IMR-90 (cell line): ENCODE measurements around the gene TP73. TPM values are rescaled to one million over a fixed set of nuclear protein-coding genes. Genes with fewer than 3 reads are reported as not detected.

Source experiments
- ATAC-seq: fragments of 200-7000 bp; cut with Tn5 transposase; 2 replicates; pipeline ENCODE4 v1.9.1; 2020; ENCODE audit warnings: low read depth, mild to moderate bottlenecking, moderate library complexity
- BruUV-seq: library from RNA; stranded (reverse); fragments of 400-500 nt; replicated peaks from 2 replicates; lab custom pipeline; 2021; lab: Mats Ljungman, UMichigan
- CTCF ChIA-PET: fragments of 300-600 bp; formaldehyde crosslinking; extraction: SDS; loops from one replicate; lab custom pipeline; 2021; ENCODE audit warnings: antibody characterized with exemption; lab: Yijun Ruan, JAX
- POLR2A ChIA-PET: fragments of 300-600 bp; sonication (Branson Sonifier 250); formaldehyde crosslinking; loops from one replicate; lab custom pipeline; 2022; ENCODE audit warnings: antibody characterized with exemption; ENCODE audit not compliant: unreplicated experiment; lab: Charles Lee
- DNase-seq: peaks from one replicate; pipeline ENCODE4 v3.0.0; 2013
- H2AFZ ChIP-seq: replicated peaks from 2 replicates; pipeline ENCODE3; 2013; ENCODE audit warnings: low read length, mild to moderate bottlenecking; ENCODE audit not compliant: poor library complexity
- H2AK5ac ChIP-seq: 2 replicates; pipeline ENCODE4 v1.6.1; 2013; ENCODE audit warnings: low read depth, low read length, inconsistent platforms
- H2AK9ac ChIP-seq: replicated peaks from 2 replicates; pipeline ENCODE3; 2013; ENCODE audit warnings: mild to moderate bottlenecking, low read depth, low read length, moderate library complexity; ENCODE audit not compliant: poor library complexity
- H2BK120ac ChIP-seq: 2 replicates; pipeline ENCODE4 v1.6.1; 2013; ENCODE audit warnings: low read depth, low read length, inconsistent platforms
- H2BK15ac ChIP-seq: 3 replicates; pipeline ENCODE4 v1.6.1; 2013; ENCODE audit warnings: low read depth, low read length, inconsistent platforms
- H2BK20ac ChIP-seq: 2 replicates; pipeline ENCODE4 v1.6.1; 2013; ENCODE audit warnings: low read depth, mild to moderate bottlenecking, inconsistent platforms, low read length, moderate library complexity
- H2BK5ac ChIP-seq: 2 replicates; pipeline ENCODE4 v1.6.1; 2013; ENCODE audit warnings: mild to moderate bottlenecking, low read depth, low read length, inconsistent platforms; ENCODE audit not compliant: poor library complexity, severe bottlenecking
- H3K14ac ChIP-seq: replicated peaks from 2 replicates; pipeline ENCODE4 v1.6.1; 2013; ENCODE audit warnings: low read depth, low read length, inconsistent platforms
- H3K18ac ChIP-seq: 2 replicates; pipeline ENCODE4 v1.6.1; 2013; ENCODE audit warnings: low read depth, low read length, control low read depth
- H3K23ac ChIP-seq: 2 replicates; pipeline ENCODE4 v1.6.1; 2013; ENCODE audit warnings: low read depth, low read length, inconsistent platforms
- H3K27ac ChIP-seq: 2 replicates; pipeline ENCODE4 v1.5.1; 2013; ENCODE audit warnings: mild to moderate bottlenecking, control low read depth, low read length; ENCODE audit not compliant: insufficient read depth
- H3K27me3 ChIP-seq: 2 replicates; pipeline ENCODE4 v1.6.1; 2013; ENCODE audit warnings: low read length; ENCODE audit not compliant: control insufficient read depth, insufficient read depth
- H3K36me3 ChIP-seq: 2 replicates; pipeline ENCODE4 v1.6.1; 2013; ENCODE audit warnings: low read length, mixed read lengths; ENCODE audit not compliant: control insufficient read depth, insufficient read depth
- H3K4ac ChIP-seq: 2 replicates; pipeline ENCODE4 v1.6.1; 2013; ENCODE audit warnings: low read depth, low read length, inconsistent platforms
- H3K4me1 ChIP-seq: 2 replicates; pipeline ENCODE4 v1.6.1; 2013; ENCODE audit warnings: low read length, mixed read lengths; ENCODE audit not compliant: control insufficient read depth, insufficient read depth
- H3K4me2 ChIP-seq: 2 replicates; pipeline ENCODE4 v1.6.1; 2013; ENCODE audit warnings: low read depth, mild to moderate bottlenecking, control low read depth, low read length, moderate library complexity
- H3K4me3 ChIP-seq: 2 replicates; pipeline ENCODE4 v1.5.1; 2013; ENCODE audit warnings: low read depth, mild to moderate bottlenecking, control low read depth, low read length, moderate library complexity; ENCODE audit not compliant: insufficient read depth
- H3K56ac ChIP-seq: 2 replicates; pipeline ENCODE4 v1.6.1; 2013; ENCODE audit warnings: low read length, inconsistent platforms; ENCODE audit not compliant: insufficient read depth; ENCODE audit errors: extremely low read depth
- H3K79me1 ChIP-seq, 2 experiments: 2 replicates each; pipeline ENCODE4 v1.6.1; 2013; ENCODE audit warnings: low read length in 2 of 2, inconsistent platforms in 1 of 2, low read depth in 1 of 2
- H3K9ac ChIP-seq: 2 replicates; pipeline ENCODE4 v1.6.1; 2013; ENCODE audit warnings: low read depth, low read length, control low read depth
- H3K9me1 ChIP-seq: 2 replicates; pipeline ENCODE4 v1.6.1; 2013; ENCODE audit warnings: low read length, inconsistent platforms; ENCODE audit not compliant: insufficient read depth
- H3K9me3 ChIP-seq: 2 replicates; pipeline ENCODE4 v1.6.1; 2013; ENCODE audit warnings: low read length; ENCODE audit not compliant: control insufficient read depth, insufficient read depth
- H4K20me1 ChIP-seq: 2 replicates; pipeline ENCODE4 v1.6.1; 2013; ENCODE audit warnings: low read length, inconsistent platforms; ENCODE audit not compliant: insufficient read depth
- H4K5ac ChIP-seq: 2 replicates; pipeline ENCODE4 v1.6.1; 2013; ENCODE audit warnings: mild to moderate bottlenecking, low read depth, low read length, control low read depth
- H4K8ac ChIP-seq, 2 experiments: 2 replicates each; pipeline ENCODE4 v1.6.1; 2013; ENCODE audit warnings: low read depth in 2 of 2, low read length in 2 of 2, control low read depth in 1 of 2, inconsistent platforms in 1 of 2
- H4K91ac ChIP-seq: 2 replicates; pipeline ENCODE4 v1.6.1; 2013; ENCODE audit warnings: low read depth, low read length, inconsistent platforms; ENCODE audit not compliant: insufficient read depth
- BHLHE40 ChIP-seq: fragments of 150-350 bp; IDR thresholded peaks from 2 replicates; pipeline ENCODE4 v1.6.1; 2016; ENCODE audit warnings: mild to moderate bottlenecking, low read depth, low read length
- CEBPB ChIP-seq: IDR thresholded peaks from 2 replicates; pipeline ENCODE4 v1.6.1; 2012; ENCODE audit warnings: low read depth, low read length, improper control_type of control experiment
- CHD1 ChIP-seq: IDR thresholded peaks from 2 replicates; pipeline ENCODE4 v1.6.1; 2012; ENCODE audit warnings: low read depth, low read length, improper control_type of control experiment
- ELK1 ChIP-seq: fragments of 150-350 bp; IDR thresholded peaks from 2 replicates; pipeline ENCODE4 v1.6.1; 2016; ENCODE audit warnings: low read depth, mild to moderate bottlenecking, low read length, moderate library complexity, borderline replicate concordance
- FOS ChIP-seq: fragments of 150-350 bp; IDR thresholded peaks from 2 replicates; pipeline ENCODE4 v1.6.1; 2016; ENCODE audit warnings: low read depth, low read length
- MAFK ChIP-seq: IDR thresholded peaks from 2 replicates; pipeline ENCODE4 v1.6.1; 2012; ENCODE audit warnings: low read depth, low read length, improper control_type of control experiment
- MAZ ChIP-seq: IDR thresholded peaks from 2 replicates; pipeline ENCODE4 v1.6.1; 2012; ENCODE audit warnings: low read depth, mild to moderate bottlenecking, low read length, improper control_type of control experiment, moderate library complexity, borderline replicate concordance
- NFE2L2 ChIP-seq: fragments of 150-350 bp; IDR thresholded peaks from 2 replicates; pipeline ENCODE4 v1.6.1; 2016; ENCODE audit warnings: low read depth, mild to moderate bottlenecking, low read length
- POLR2A ChIP-seq: IDR thresholded peaks from 2 replicates; pipeline ENCODE4 v1.6.1; 2012; ENCODE audit warnings: mild to moderate bottlenecking, low read depth, low read length
- RAD21 ChIP-seq: IDR thresholded peaks from 2 replicates; pipeline ENCODE4 v1.6.1; 2012; ENCODE audit warnings: low read length, improper control_type of control experiment
- RCOR1 ChIP-seq: IDR thresholded peaks from 2 replicates; pipeline ENCODE4 v1.6.1; 2012; ENCODE audit warnings: mild to moderate bottlenecking, low read length, improper control_type of control experiment; ENCODE audit not compliant: insufficient replicate concordance
- RFX5 ChIP-seq: IDR thresholded peaks from 2 replicates; pipeline ENCODE4 v1.8.0; 2012; ENCODE audit warnings: low read depth, mild to moderate bottlenecking, low read length, moderate library complexity
- SMC3 ChIP-seq: fragments of 150-350 bp; IDR thresholded peaks from 2 replicates; pipeline ENCODE4 v1.6.1; 2016; ENCODE audit warnings: low read depth, mild to moderate bottlenecking, antibody characterized with exemption, low read length, moderate library complexity
- WGBS, 2 experiments: methylation state at CpG; one replicate each; pipeline versions ENCODE4 v1.1.5 to v1.1.7; 2013; ENCODE audit warnings: missing lambda C conversion rate in 2 of 2; ENCODE audit not compliant: insufficient read length in 1 of 2; ENCODE audit errors: extremely low coverage in 2 of 2; 5-methylcytosine and 5-hydroxymethylcytosine counted together
- dilution Hi-C: fragments of 300-500 bp; cut with HindIII; formaldehyde crosslinking; loops from one replicate; pipeline ENCODE4 v1.14.3; 2018; ENCODE audit warnings: low sequenced_read_pairs; ENCODE audit not compliant: unreplicated experiment
- in situ Hi-C: fragments of 300-500 bp; cut with MboI; formaldehyde crosslinking; loops from 3 replicates; pipeline ENCODE4 v1.14.3; 2019; ENCODE audit warnings: low sequenced_read_pairs, inconsistent platforms, mixed read lengths
- intact Hi-C: fragments of 100-400 bp; cut with micrococcal nuclease; formaldehyde crosslinking; loops from 2 replicates; pipeline ENCODE4 v1.10.0; 2022
- polyA plus RNA-seq, 3 experiments: library from polyadenylated mRNA; depleted of rRNA; stranded (reverse); fragments of >200 nt; gene quantifications; 2 replicates each; pipeline ENCODE4 v1.2.3, GENCODE V29; 2012; ENCODE audit warnings: low replicate concordance in 1 of 3
- total RNA-seq: library from RNA; depleted of rRNA; stranded (reverse); fragments of >200 nt; gene quantifications from 2 replicates; pipeline ENCODE4 v1.2.3, GENCODE V29; 2012
- TF ChIP-seq, protein P1 (sequence below): conservative IDR thresholded peaks from 2 replicates; pipeline ENCODE4 v1.5.1; 2012; ENCODE audit warnings: mild to moderate bottlenecking, low read depth, low read length, improper control_type of control experiment
- TF ChIP-seq, protein P2 (sequence below): fragments of 150-350 bp; IDR thresholded peaks from 2 replicates; pipeline ENCODE4 v1.6.1; 2017; ENCODE audit warnings: mild to moderate bottlenecking, antibody characterized with exemption, low read length, low read depth

Gene TP73
- total and polyA plus RNA-seq, 2 of the 4 experiments (the other 2 are of a cell fraction): not detected

GRCh38 chr1:3631320-3632260 lies 20.7 kb upstream of the TP73 start:
- no TSS peak for BruUV-seq
- Histone ChIP-seq H2AK9ac (no peak overlapping the region), H4K5ac (no peak overlapping the region), H3K9ac (no peak overlapping the region), H2BK120ac (no peak overlapping the region), H3K18ac (no peak overlapping the region), H4K20me1 (no peaks in the 10 kb centered on the region; the same call in 1 of the 2 replicates), H3K36me3 (peaks cover 70% of the 10 kb centered on the region), H3K79me1 (no peaks in the 10 kb centered on the region), H4K91ac (no peak overlapping the region), H4K8ac (no peak overlapping the region), H3K4me2 (no peak overlapping the region), H2BK5ac (no peak overlapping the region), H3K4me1 (no peaks in the 10 kb centered on the region), H3K56ac (no peak overlapping the region), H3K14ac (no peak overlapping the region), H3K9me1 (no peaks in the 10 kb centered on the region), H3K4ac (no peak overlapping the region), H3K27me3 (no peaks in the 10 kb centered on the region), H2BK20ac (no peak overlapping the region), H2AK5ac (no peak overlapping the region), H3K9me3 (no peaks in the 10 kb centered on the region), H3K27ac (no peak overlapping the region), H2BK15ac (no peak overlapping the region), H2AFZ (no peak overlapping the region), H3K23ac (no peak overlapping the region), H3K4me3 (no peak overlapping the region)
- DNase-seq (no peak), ATAC-seq (no peak)
- TF ChIP-seq FOS (no peak), NFE2L2 (no peak), SMC3 (no peak), RFX5 (no peak), MAZ (no peak), ELK1 (no peak), CEBPB (no peak), RCOR1 (no peak), POLR2A (no peak), BHLHE40 (no peak), CHD1 (no peak), RAD21 (no peak), MAFK (no peak)
- TF ChIP-seq, protein P1, sequence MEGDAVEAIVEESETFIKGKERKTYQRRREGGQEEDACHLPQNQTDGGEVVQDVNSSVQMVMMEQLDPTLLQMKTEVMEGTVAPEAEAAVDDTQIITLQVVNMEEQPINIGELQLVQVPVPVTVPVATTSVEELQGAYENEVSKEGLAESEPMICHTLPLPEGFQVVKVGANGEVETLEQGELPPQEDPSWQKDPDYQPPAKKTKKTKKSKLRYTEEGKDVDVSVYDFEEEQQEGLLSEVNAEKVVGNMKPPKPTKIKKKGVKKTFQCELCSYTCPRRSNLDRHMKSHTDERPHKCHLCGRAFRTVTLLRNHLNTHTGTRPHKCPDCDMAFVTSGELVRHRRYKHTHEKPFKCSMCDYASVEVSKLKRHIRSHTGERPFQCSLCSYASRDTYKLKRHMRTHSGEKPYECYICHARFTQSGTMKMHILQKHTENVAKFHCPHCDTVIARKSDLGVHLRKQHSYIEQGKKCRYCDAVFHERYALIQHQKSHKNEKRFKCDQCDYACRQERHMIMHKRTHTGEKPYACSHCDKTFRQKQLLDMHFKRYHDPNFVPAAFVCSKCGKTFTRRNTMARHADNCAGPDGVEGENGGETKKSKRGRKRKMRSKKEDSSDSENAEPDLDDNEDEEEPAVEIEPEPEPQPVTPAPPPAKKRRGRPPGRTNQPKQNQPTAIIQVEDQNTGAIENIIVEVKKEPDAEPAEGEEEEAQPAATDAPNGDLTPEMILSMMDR: no peak
- TF ChIP-seq, protein P2, sequence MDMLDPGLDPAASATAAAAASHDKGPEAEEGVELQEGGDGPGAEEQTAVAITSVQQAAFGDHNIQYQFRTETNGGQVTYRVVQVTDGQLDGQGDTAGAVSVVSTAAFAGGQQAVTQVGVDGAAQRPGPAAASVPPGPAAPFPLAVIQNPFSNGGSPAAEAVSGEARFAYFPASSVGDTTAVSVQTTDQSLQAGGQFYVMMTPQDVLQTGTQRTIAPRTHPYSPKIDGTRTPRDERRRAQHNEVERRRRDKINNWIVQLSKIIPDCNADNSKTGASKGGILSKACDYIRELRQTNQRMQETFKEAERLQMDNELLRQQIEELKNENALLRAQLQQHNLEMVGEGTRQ: no peak
- intact Hi-C loops: no loop called here
- POLR2A ChIA-PET: no interaction called here
- WGBS, 2 experiments: 91% methylated on average over 20 of the region's 36 CpGs; no CpG with 5 or more reads in 1 of the 2 experiments
- in situ Hi-C loops: no loop called here
- CTCF ChIA-PET: interaction anchor here (1.0 kb wide), 1 partner anchor 186 kb away, joined by 6 read pairs; no protein-coding TSS in a partner anchor
- dilution Hi-C loops: no loop called here
